Gastrocnemius medialis (tissue), 4 donors: ENCODE measurements around the gene ZNF579. TPM values are rescaled to one million over a fixed set of nuclear protein-coding genes. Genes with fewer than 3 reads are reported as not detected.

ENCODE experiments used
- ATAC-seq, 2 donors: fragments of 150-250 bp; one replicate each; pipeline ENCODE4 v1.9.1; 2016
- DNase-seq, 2 donors: peaks; one replicate each; pipeline ENCODE4 v3.0.0-alpha.2; 2019
- H3K27ac ChIP-seq, 4 donors: fragments of 200-600 bp; sonication (generic); 1 replicate in 1 of 4; 2 replicates in 3 of 4; pipeline ENCODE4 v1.5.1; 2016 to 2018; ENCODE audit warnings: mild to moderate bottlenecking in 2 of 4, moderate library complexity in 1 of 4
- H3K27me3 ChIP-seq, 3 donors: fragments of 200-600 bp; sonication (generic) in 2 of 3; 1 replicate in 1 of 3; 2 replicates in 2 of 3; pipeline versions ENCODE4 v1.5.1 to v1.6.0; 2016 to 2019; ENCODE audit warnings: mild to moderate bottlenecking in 1 of 3, moderate library complexity in 1 of 3
- H3K36me3 ChIP-seq, 2 donors: fragments of 200-600 bp; sonication (generic) in 1 of 2; one replicate each; pipeline ENCODE4 v1.5.1; 2017 to 2018
- H3K4me1 ChIP-seq, 2 donors: fragments of 200-600 bp; sonication (generic) in 1 of 2; one replicate each; pipeline ENCODE4 v1.5.1; 2016 to 2017; ENCODE audit warnings: mild to moderate bottlenecking in 2 of 2
- H3K4me3 ChIP-seq, 4 donors: fragments of 200-600 bp; sonication (generic) in 3 of 4; 1 replicate in 1 of 4; 2 replicates in 3 of 4; pipeline ENCODE4 v1.5.1; 2016 to 2019; ENCODE audit warnings: mild to moderate bottlenecking in 2 of 4
- H3K9me3 ChIP-seq, 3 donors: fragments of 200-600 bp; sonication (generic) in 2 of 3; 1 replicate in 1 of 3; 2 replicates in 2 of 3; pipeline ENCODE4 v1.5.1; 2016 to 2019
- CTCF ChIP-seq, 5 experiments: fragments of 450-650 bp in 3 of 5; fragments of 200-600 bp in 2 of 5; sonication (generic) in 2 of 5; IDR thresholded peaks in 4 of 5; conservative IDR thresholded peaks in 1 of 5; 1 replicate in 4 of 5; 2 replicates in 1 of 5; pipeline ENCODE4 v1.5.1; 2016 to 2019; ENCODE audit warnings: antibody characterized with exemption in 5 of 5, mild to moderate bottlenecking in 3 of 5, moderate library complexity in 3 of 5
- POLR2A ChIP-seq, 2 donors: fragments of 450-650 bp; IDR thresholded peaks; one replicate each; pipeline ENCODE4 v1.6.1; 2017; ENCODE audit warnings: antibody characterized with exemption in 2 of 2, mild to moderate bottlenecking in 2 of 2, moderate library complexity in 2 of 2
- in situ Hi-C, 4 donors: fragments of 200-750 bp; cut with MboI; loops; one replicate each; pipeline versions ENCODE4 v1.15.0 to v1.8.0; 2017; ENCODE audit warnings: low sequenced_read_pairs in 4 of 4
- intact Hi-C: fragments of 100-400 bp; cut with DNase I; formaldehyde crosslinking; loops from one replicate; pipeline ENCODE4 v1.15.1; 2023; ENCODE audit warnings: low total_unique reads
- total RNA-seq, 4 donors: library from RNA; depleted of rRNA; stranded (reverse); fragments of >200 nt; gene quantifications; one replicate each; pipeline versions ENCODE4 v1.1.0 to v1.2.3, GENCODE V29; 2016

ZNF579 gene
- total RNA-seq, 4 donors from 2014 or later, result 15.0 to 19.3 (median 16.8) TPM

- Histone ChIP-seq H3K27me3 (no peaks in the 10 kb centered on the region), H3K27ac (no peak overlapping the region), H3K9me3 (no peaks in the 10 kb centered on the region), H3K36me3 (peaks cover 0 to 22% of the 10 kb centered on the region in 2 donors), H3K4me3 (no peak overlapping the region), H3K4me1 (peaks cover 34 to 41% of the 10 kb centered on the region in 2 donors)
- DNase-seq (no peak), ATAC-seq (no peak)
- TF ChIP-seq POLR2A (IDR thresholded peaks at IDR 0.05) (no peak), CTCF (IDR thresholded peaks at IDR 0.05 in 4 of 5, conservative IDR thresholded peaks at IDR 0.05 in 1 of 5) (no peak)
- intact Hi-C loops, result no loop called here
- in situ Hi-C loops, result no loop called here
Measured at GRCh38 chr19:55616395-55616875, 35.8 kb upstream of the ZNF579 start.

DNA sequence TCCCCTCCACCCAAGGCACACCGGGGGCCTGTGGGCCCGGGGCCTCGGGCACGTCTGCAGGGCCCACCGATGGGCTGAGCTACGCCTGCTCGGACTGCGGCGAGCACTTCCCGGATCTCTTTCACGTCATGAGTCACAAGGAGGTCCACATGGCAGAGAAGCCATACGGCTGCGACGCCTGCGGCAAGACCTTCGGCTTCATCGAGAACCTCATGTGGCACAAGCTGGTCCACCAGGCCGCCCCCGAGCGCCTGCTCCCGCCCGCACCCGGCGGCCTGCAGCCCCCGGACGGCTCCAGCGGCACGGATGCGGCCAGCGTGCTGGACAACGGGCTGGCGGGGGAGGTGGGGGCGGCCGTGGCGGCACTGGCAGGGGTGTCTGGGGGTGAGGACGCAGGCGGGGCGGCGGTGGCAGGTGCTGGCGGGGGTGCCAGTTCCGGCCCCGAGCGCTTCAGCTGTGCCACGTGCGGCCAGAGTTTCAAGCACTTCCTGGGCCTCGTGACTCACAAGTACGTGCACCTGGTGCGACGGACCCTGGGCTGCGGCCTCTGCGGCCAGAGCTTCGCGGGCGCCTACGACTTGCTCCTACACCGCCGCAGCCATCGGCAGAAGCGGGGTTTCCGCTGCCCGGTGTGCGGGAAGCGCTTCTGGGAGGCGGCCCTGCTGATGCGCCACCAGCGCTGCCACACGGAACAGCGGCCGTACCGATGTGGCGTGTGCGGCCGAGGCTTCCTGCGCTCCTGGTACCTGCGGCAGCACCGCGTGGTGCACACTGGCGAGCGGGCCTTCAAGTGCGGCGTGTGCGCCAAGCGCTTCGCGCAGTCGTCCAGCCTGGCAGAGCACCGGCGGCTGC is 35.1 kb upstream of the ZNF579 start:
- TF ChIP-seq POLR2A (IDR thresholded peaks at IDR 0.05), result no peak
- TF ChIP-seq CTCF (IDR thresholded peaks at IDR 0.05 in 4 of 5, conservative IDR thresholded peaks at IDR 0.05 in 1 of 5), result no peak
- intact Hi-C loops (no loop called here), in situ Hi-C loops (no loop called here)
- Histone ChIP-seq H3K27ac (no peak overlapping the region), H3K4me3 (no peak overlapping the region), H3K27me3 (no peaks in the 10 kb centered on the region), H3K36me3 (peaks cover 0 to 19% of the 10 kb centered on the region in 2 donors), H3K4me1 (peaks cover 37 to 43% of the 10 kb centered on the region in 2 donors), H3K9me3 (no peaks in the 10 kb centered on the region)
- no peak for ATAC-seq
- DNase-seq, result no peak

- Histone ChIP-seq H3K9me3 (no peaks in the 10 kb centered on the region), H3K27me3 (no peaks in the 10 kb centered on the region), H3K36me3 (peaks cover 0 to 20% of the 10 kb centered on the region in 2 donors), H3K4me3 (no peak overlapping the region), H3K4me1 (peaks cover 40 to 42% of the 10 kb centered on the region in 2 donors), H3K27ac (no peak overlapping the region)
- DNase-seq (no peak), ATAC-seq (no peak)
- no peak for TF ChIP-seq CTCF (IDR thresholded peaks at IDR 0.05 in 4 of 5, conservative IDR thresholded peaks at IDR 0.05 in 1 of 5)
- TF ChIP-seq POLR2A (IDR thresholded peaks at IDR 0.05), result no peak
- intact Hi-C loops (no loop called here), in situ Hi-C loops (no loop called here)
Measured at GRCh38 chr19:55614711-55615542, 34.3 kb upstream of the ZNF579 start.

DNA sequence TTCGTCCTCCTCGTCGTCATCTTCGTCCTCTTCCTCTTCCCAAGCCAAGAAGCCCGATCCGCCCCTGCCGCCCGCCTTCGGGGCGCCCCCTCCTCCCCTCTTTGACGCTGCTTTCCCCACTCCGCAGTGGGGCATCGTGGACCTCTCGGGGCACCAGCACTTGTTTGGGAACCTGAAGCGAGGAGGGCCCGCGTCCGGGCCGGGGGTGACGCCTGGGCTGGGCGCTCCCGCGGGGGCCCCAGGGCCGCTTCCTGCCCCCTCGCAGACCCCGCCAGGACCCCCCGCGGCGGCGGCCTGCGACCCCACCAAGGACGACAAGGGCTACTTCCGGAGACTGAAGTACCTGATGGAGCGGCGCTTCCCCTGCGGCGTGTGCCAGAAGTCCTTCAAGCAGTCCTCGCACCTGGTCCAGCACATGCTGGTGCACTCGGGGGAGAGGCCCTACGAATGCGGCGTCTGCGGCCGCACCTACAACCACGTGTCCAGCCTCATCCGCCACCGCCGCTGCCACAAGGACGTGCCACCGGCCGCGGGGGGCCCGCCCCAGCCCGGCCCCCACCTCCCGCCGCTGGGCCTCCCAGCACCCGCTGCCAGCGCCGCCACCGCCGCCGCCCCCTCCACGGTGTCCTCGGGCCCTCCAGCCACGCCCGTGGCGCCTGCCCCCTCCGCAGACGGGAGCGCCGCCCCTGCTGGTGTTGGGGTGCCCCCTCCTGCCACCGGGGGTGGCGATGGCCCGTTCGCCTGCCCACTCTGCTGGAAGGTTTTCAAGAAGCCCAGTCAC is 33.5 kb upstream of the ZNF579 start:
- Histone ChIP-seq H3K9me3 (no peaks in the 10 kb centered on the region), H3K4me3 (no peak overlapping the region), H3K36me3 (peaks cover 0 to 28% of the 10 kb centered on the region in 2 donors), H3K27me3 (no peaks in the 10 kb centered on the region), H3K27ac (peak overlapping the region in 1 of 4 donors; percentile 15), H3K4me1 (peaks cover 31 to 37% of the 10 kb centered on the region in 2 donors)
- no peak for TF ChIP-seq CTCF (IDR thresholded peaks at IDR 0.05 in 4 of 5, conservative IDR thresholded peaks at IDR 0.05 in 1 of 5)
- ATAC-seq (no peak), DNase-seq (no peak)
- in situ Hi-C loops, result no loop called here
- intact Hi-C loops, result no loop called here
